HG02981 (cell line): ENCODE results near the gene KRR1.
"Not testable (repeated sequence)": the region's sequence is repeated elsewhere in the genome, so short reads cannot be mapped to it uniquely, and the experiment has no call there.

ENCODE experiments used
- ATAC-seq: cut with Tn5 transposase; IDR thresholded peaks from one replicate; pipeline ENCODE4 v1.9.1; 2021; ENCODE audit warnings: mild to moderate bottlenecking, moderate library complexity; ENCODE audit not compliant: unreplicated experiment

KRR1 gene

GRCh38 chr12:75526655-75527511, 15.5 kb upstream of the KRR1 start:
- peak; percentile 93 for ATAC-seq

GRCh38 chr12:75525263-75525662, 13.9 kb upstream of the KRR1 start:
- no peak for ATAC-seq

GRCh38 chr12:75522124-75522523, 10.7 kb upstream of the KRR1 start:
- not testable (repeated sequence) for ATAC-seq

- not testable (repeated sequence) for ATAC-seq
Observed at GRCh38 chr12:75521224-75521623, 9.8 kb upstream of the KRR1 start.

- ATAC-seq, result no peak
Observed at GRCh38 chr12:75509621-75510020, 1.8 kb downstream of the KRR1 start.

GRCh38 chr12:75508159-75508558, 3.2 kb downstream of the KRR1 start:
- ATAC-seq, result no peak

GRCh38 chr12:75507086-75507485, 4.3 kb downstream of the KRR1 start:
- no peak for ATAC-seq

- no peak for ATAC-seq
Observed at GRCh38 chr12:75505706-75506312, 5.6 kb downstream of the KRR1 start.

- ATAC-seq, result no peak
Observed at GRCh38 chr12:75503866-75504265, 7.5 kb downstream of the KRR1 start.

GRCh38 chr12:75503459-75503858, 8.0 kb downstream of the KRR1 start:
- ATAC-seq, result no peak

- ATAC-seq, result no peak
Observed at GRCh38 chr12:75491169-75491568, 20.2 kb downstream of the KRR1 start.

GRCh38 chr12:75489613-75490210, 21.7 kb downstream of the KRR1 start:
- no peak for ATAC-seq

GRCh38 chr12:75489187-75489586, 22.2 kb downstream of the KRR1 start:
- no peak for ATAC-seq

GRCh38 chr12:75488553-75488952, 22.9 kb downstream of the KRR1 start:
- ATAC-seq, result peak; percentile 50

- no peak for ATAC-seq
Observed at GRCh38 chr12:75487308-75487707, 24.1 kb downstream of the KRR1 start.

- ATAC-seq, result not testable (repeated sequence)
Observed at GRCh38 chr12:75484450-75484849, 27.0 kb downstream of the KRR1 start.

GRCh38 chr12:75483431-75483830, 28.0 kb downstream of the KRR1 start:
- no peak for ATAC-seq

GRCh38 chr12:75482646-75483045, 28.8 kb downstream of the KRR1 start:
- no peak for ATAC-seq

- ATAC-seq, result no peak
Observed at GRCh38 chr12:75481774-75482173, 29.6 kb downstream of the KRR1 start.

GRCh38 chr12:75481013-75481705, 30.2 kb downstream of the KRR1 start:
- ATAC-seq, result peak; percentile 5

GRCh38 chr12:75480469-75480949, 30.9 kb downstream of the KRR1 start, which contains the start of gene GLIPR1:
Gene GLIPR1, plus strand, starts transcription at chr12:75480755. Its CDS starts 126 bp downstream, at chr12:75480881.
- peak; percentile 84 for ATAC-seq
